ENCODE measurements around the gene SLC12A1.

Gene SLC12A1

GRCh38 chr15:48297668-48298067 lies 91.6 kb downstream of the SLC12A1 start:
- Histone ChIP-seq H3K36me3 (ENCODE audit: control insufficient read depth in 5 of 5, insufficient read depth in 5 of 5, low read length in 5 of 5) (no peaks in the 10 kb centered on the region), H3K9me3 (ENCODE audit: control insufficient read depth in 5 of 5, low read length in 5 of 5) (no peaks in the 10 kb centered on the region), H3K4me3 (ENCODE audit: low read depth in 1 of 5, low read length in 5 of 5) (no peak overlapping the region), H3K27me3 (ENCODE audit: control insufficient read depth in 5 of 5, insufficient read depth in 4 of 5, low read length in 5 of 5) (peaks cover 0 to 3% (median 0%) of the 10 kb centered on the region in 5 donors), H3K4me1 (ENCODE audit: control insufficient read depth in 5 of 5, insufficient read depth in 5 of 5, low read length in 5 of 5) (no peaks in the 10 kb centered on the region), H3K27ac (ENCODE audit: low read depth, low read length) (no peak overlapping the region), H3K9ac (ENCODE audit: low read length in 5 of 5) (no peak overlapping the region)

GRCh38 chr15:48298914-48299313 lies 92.8 kb downstream of the SLC12A1 start:
- peaks cover 0 to 3% (median 0%) of the 10 kb centered on the region in 5 donors for H3K27me3 ChIP-seq (ENCODE audit: control insufficient read depth in 5 of 5, insufficient read depth in 4 of 5, low read length in 5 of 5)
- no peaks in the 10 kb centered on the region for H3K36me3 ChIP-seq (ENCODE audit: control insufficient read depth in 5 of 5, insufficient read depth in 5 of 5, low read length in 5 of 5)
- no peaks in the 10 kb centered on the region for H3K4me1 ChIP-seq (ENCODE audit: control insufficient read depth in 5 of 5, insufficient read depth in 5 of 5, low read length in 5 of 5)
- H3K9ac ChIP-seq (ENCODE audit: low read length in 5 of 5), result no peak overlapping the region
- no peak overlapping the region for H3K4me3 ChIP-seq (ENCODE audit: low read depth in 1 of 5, low read length in 5 of 5)
- H3K27ac ChIP-seq (ENCODE audit: low read depth, low read length), result no peak overlapping the region
- H3K9me3 ChIP-seq (ENCODE audit: control insufficient read depth in 5 of 5, low read length in 5 of 5), result no peaks in the 10 kb centered on the region

- H3K9ac ChIP-seq (ENCODE audit: low read length in 5 of 5), result no peak overlapping the region
- no peak overlapping the region for H3K4me3 ChIP-seq (ENCODE audit: low read depth in 1 of 5, low read length in 5 of 5)
- peaks cover 0 to 3% (median 0%) of the 10 kb centered on the region in 5 donors for H3K27me3 ChIP-seq (ENCODE audit: control insufficient read depth in 5 of 5, insufficient read depth in 4 of 5, low read length in 5 of 5)
- no peaks in the 10 kb centered on the region for H3K36me3 ChIP-seq (ENCODE audit: control insufficient read depth in 5 of 5, insufficient read depth in 5 of 5, low read length in 5 of 5)
- H3K9me3 ChIP-seq (ENCODE audit: control insufficient read depth in 5 of 5, low read length in 5 of 5), result no peaks in the 10 kb centered on the region
- H3K27ac ChIP-seq (ENCODE audit: low read depth, low read length), result no peak overlapping the region
- no peaks in the 10 kb centered on the region for H3K4me1 ChIP-seq (ENCODE audit: control insufficient read depth in 5 of 5, insufficient read depth in 5 of 5, low read length in 5 of 5)
Measured at GRCh38 chr15:48300038-48300437, 93.9 kb downstream of the SLC12A1 start.

GRCh38 chr15:48304398-48304797 lies 98.3 kb downstream of the SLC12A1 start:
- Histone ChIP-seq H3K4me3 (ENCODE audit: low read depth in 1 of 5, low read length in 5 of 5) (no peak overlapping the region), H3K4me1 (ENCODE audit: control insufficient read depth in 5 of 5, insufficient read depth in 5 of 5, low read length in 5 of 5) (no peaks in the 10 kb centered on the region), H3K9me3 (ENCODE audit: control insufficient read depth in 5 of 5, low read length in 5 of 5) (no peaks in the 10 kb centered on the region), H3K27ac (ENCODE audit: low read depth, low read length) (no peak overlapping the region), H3K36me3 (ENCODE audit: control insufficient read depth in 5 of 5, insufficient read depth in 5 of 5, low read length in 5 of 5) (no peaks in the 10 kb centered on the region), H3K9ac (ENCODE audit: low read length in 5 of 5) (no peak overlapping the region), H3K27me3 (ENCODE audit: control insufficient read depth in 5 of 5, insufficient read depth in 4 of 5, low read length in 5 of 5) (peaks cover 0 to 3% (median 0%) of the 10 kb centered on the region in 5 donors)

GRCh38 chr15:48306639-48307038 lies 100.5 kb downstream of the SLC12A1 start:
- Histone ChIP-seq H3K27ac (ENCODE audit: low read depth, low read length) (no peak overlapping the region), H3K36me3 (ENCODE audit: control insufficient read depth in 5 of 5, insufficient read depth in 5 of 5, low read length in 5 of 5) (no peaks in the 10 kb centered on the region), H3K9ac (ENCODE audit: low read length in 5 of 5) (no peak overlapping the region), H3K4me1 (ENCODE audit: control insufficient read depth in 5 of 5, insufficient read depth in 5 of 5, low read length in 5 of 5) (no peaks in the 10 kb centered on the region), H3K27me3 (ENCODE audit: control insufficient read depth in 5 of 5, insufficient read depth in 4 of 5, low read length in 5 of 5) (no peaks in the 10 kb centered on the region), H3K4me3 (ENCODE audit: low read depth in 1 of 5, low read length in 5 of 5) (no peak overlapping the region), H3K9me3 (ENCODE audit: control insufficient read depth in 5 of 5, low read length in 5 of 5) (no peaks in the 10 kb centered on the region)

- Histone ChIP-seq H3K4me1 (ENCODE audit: control insufficient read depth in 5 of 5, insufficient read depth in 5 of 5, low read length in 5 of 5) (no peaks in the 10 kb centered on the region), H3K27ac (ENCODE audit: low read depth, low read length) (no peak overlapping the region), H3K27me3 (ENCODE audit: control insufficient read depth in 5 of 5, insufficient read depth in 4 of 5, low read length in 5 of 5) (no peaks in the 10 kb centered on the region), H3K36me3 (ENCODE audit: control insufficient read depth in 5 of 5, insufficient read depth in 5 of 5, low read length in 5 of 5) (no peaks in the 10 kb centered on the region), H3K9me3 (ENCODE audit: control insufficient read depth in 5 of 5, low read length in 5 of 5) (no peaks in the 10 kb centered on the region), H3K9ac (ENCODE audit: low read length in 5 of 5) (no peak overlapping the region), H3K4me3 (ENCODE audit: low read depth in 1 of 5, low read length in 5 of 5) (no peak overlapping the region)
Measured at GRCh38 chr15:48307586-48307985, 101.5 kb downstream of the SLC12A1 start.

GRCh38 chr15:48309740-48310139 lies 103.6 kb downstream of the SLC12A1 start:
- no peaks in the 10 kb centered on the region for H3K27me3 ChIP-seq (ENCODE audit: control insufficient read depth in 5 of 5, insufficient read depth in 4 of 5, low read length in 5 of 5)
- no peaks in the 10 kb centered on the region for H3K9me3 ChIP-seq (ENCODE audit: control insufficient read depth in 5 of 5, low read length in 5 of 5)
- no peak overlapping the region for H3K27ac ChIP-seq (ENCODE audit: low read depth, low read length)
- no peaks in the 10 kb centered on the region for H3K36me3 ChIP-seq (ENCODE audit: control insufficient read depth in 5 of 5, insufficient read depth in 5 of 5, low read length in 5 of 5)
- peaks cover 0 to 5% (median 0%) of the 10 kb centered on the region in 5 donors for H3K4me1 ChIP-seq (ENCODE audit: control insufficient read depth in 5 of 5, insufficient read depth in 5 of 5, low read length in 5 of 5)
- H3K9ac ChIP-seq (ENCODE audit: low read length in 5 of 5), result no peak overlapping the region
- no peak overlapping the region for H3K4me3 ChIP-seq (ENCODE audit: low read depth in 1 of 5, low read length in 5 of 5)

GRCh38 chr15:48313216-48313615 lies 107.1 kb downstream of the SLC12A1 start:
- Histone ChIP-seq H3K27ac (ENCODE audit: low read depth, low read length) (no peak overlapping the region), H3K36me3 (ENCODE audit: control insufficient read depth in 5 of 5, insufficient read depth in 5 of 5, low read length in 5 of 5) (no peaks in the 10 kb centered on the region), H3K4me1 (ENCODE audit: control insufficient read depth in 5 of 5, insufficient read depth in 5 of 5, low read length in 5 of 5) (peaks cover 0 to 5% (median 0%) of the 10 kb centered on the region in 5 donors), H3K9ac (ENCODE audit: low read length in 5 of 5) (no peak overlapping the region), H3K9me3 (ENCODE audit: control insufficient read depth in 5 of 5, low read length in 5 of 5) (no peaks in the 10 kb centered on the region), H3K4me3 (ENCODE audit: low read depth in 1 of 5, low read length in 5 of 5) (no peak overlapping the region), H3K27me3 (ENCODE audit: control insufficient read depth in 5 of 5, insufficient read depth in 4 of 5, low read length in 5 of 5) (peaks cover 0 to 2% (median 0%) of the 10 kb centered on the region in 5 donors)

- H3K27me3 ChIP-seq (ENCODE audit: control insufficient read depth in 5 of 5, insufficient read depth in 4 of 5, low read length in 5 of 5), result peaks cover 0 to 2% (median 0%) of the 10 kb centered on the region in 5 donors
- no peak overlapping the region for H3K27ac ChIP-seq (ENCODE audit: low read depth, low read length)
- H3K9me3 ChIP-seq (ENCODE audit: control insufficient read depth in 5 of 5, low read length in 5 of 5), result no peaks in the 10 kb centered on the region
- H3K9ac ChIP-seq (ENCODE audit: low read length in 5 of 5), result no peak overlapping the region
- peaks cover 0 to 5% (median 0%) of the 10 kb centered on the region in 5 donors for H3K4me1 ChIP-seq (ENCODE audit: control insufficient read depth in 5 of 5, insufficient read depth in 5 of 5, low read length in 5 of 5)
- no peaks in the 10 kb centered on the region for H3K36me3 ChIP-seq (ENCODE audit: control insufficient read depth in 5 of 5, insufficient read depth in 5 of 5, low read length in 5 of 5)
- no peak overlapping the region for H3K4me3 ChIP-seq (ENCODE audit: low read depth in 1 of 5, low read length in 5 of 5)
Measured at GRCh38 chr15:48315041-48315440, 108.9 kb downstream of the SLC12A1 start.

GRCh38 chr15:48317221-48317620 lies 111.1 kb downstream of the SLC12A1 start:
- Histone ChIP-seq H3K36me3 (ENCODE audit: control insufficient read depth in 5 of 5, insufficient read depth in 5 of 5, low read length in 5 of 5) (no peaks in the 10 kb centered on the region), H3K9ac (ENCODE audit: low read length in 5 of 5) (no peak overlapping the region), H3K9me3 (ENCODE audit: control insufficient read depth in 5 of 5, low read length in 5 of 5) (no peaks in the 10 kb centered on the region), H3K27me3 (ENCODE audit: control insufficient read depth in 5 of 5, insufficient read depth in 4 of 5, low read length in 5 of 5) (peaks cover 0 to 2% (median 0%) of the 10 kb centered on the region in 5 donors), H3K4me3 (ENCODE audit: low read depth in 1 of 5, low read length in 5 of 5) (no peak overlapping the region), H3K4me1 (ENCODE audit: control insufficient read depth in 5 of 5, insufficient read depth in 5 of 5, low read length in 5 of 5) (peaks cover 0 to 5% (median 0%) of the 10 kb centered on the region in 5 donors), H3K27ac (ENCODE audit: low read depth, low read length) (no peak overlapping the region)

- no peak overlapping the region for H3K27ac ChIP-seq (ENCODE audit: low read depth, low read length)
- H3K36me3 ChIP-seq (ENCODE audit: control insufficient read depth in 5 of 5, insufficient read depth in 5 of 5, low read length in 5 of 5), result no peaks in the 10 kb centered on the region
- peaks cover 0 to 5% (median 0%) of the 10 kb centered on the region in 5 donors for H3K4me1 ChIP-seq (ENCODE audit: control insufficient read depth in 5 of 5, insufficient read depth in 5 of 5, low read length in 5 of 5)
- no peaks in the 10 kb centered on the region for H3K9me3 ChIP-seq (ENCODE audit: control insufficient read depth in 5 of 5, low read length in 5 of 5)
- H3K9ac ChIP-seq (ENCODE audit: low read length in 5 of 5), result no peak overlapping the region
- H3K27me3 ChIP-seq (ENCODE audit: control insufficient read depth in 5 of 5, insufficient read depth in 4 of 5, low read length in 5 of 5), result peaks cover 0 to 2% (median 0%) of the 10 kb centered on the region in 5 donors
- H3K4me3 ChIP-seq (ENCODE audit: low read depth in 1 of 5, low read length in 5 of 5), result no peak overlapping the region
Measured at GRCh38 chr15:48318131-48318530, 112.0 kb downstream of the SLC12A1 start.

Measured in subcutaneous abdominal adipose tissue (tissue), 5 donors.